WTC11 (cell line): ENCODE results near the gene GPN2. TPM values are rescaled to one million over a fixed set of nuclear protein-coding genes. Genes with fewer than 3 reads are reported as not detected.
A peak's percentile ranks its signal among the peaks of the same experiment; 100 is the strongest.

Experiments
- ATAC-seq: fragments of 200-7000 bp; cut with Tn5 transposase; 2 replicates; pipeline ENCODE4 v1.10.0; 2021; ENCODE audit warnings: mild to moderate bottlenecking, moderate library complexity
- CTCF ChIA-PET: fragments of 300-600 bp; sonication (Branson Sonifier 250); formaldehyde crosslinking; loops from one replicate; lab custom pipeline; 2021; ENCODE audit warnings: antibody characterized with exemption; lab: Charles Lee
- POLR2A ChIA-PET: fragments of 350-600 bp; sonication (Branson Sonifier 250); formaldehyde crosslinking; loops from one replicate; lab custom pipeline; 2021; ENCODE audit warnings: antibody characterized with exemption; lab: Charles Lee
- DNase-seq: peaks from one replicate; pipeline ENCODE4 v3.0.0; 2021; ENCODE audit warnings: low spot score
- H3K27ac Mint-ChIP-seq: 2 replicates; pipeline ENCODE4 v1.8.0; 2021; ENCODE audit warnings: mixed read lengths
- H3K27me3 Mint-ChIP-seq: 2 replicates; pipeline ENCODE4 v1.8.0; 2021; ENCODE audit warnings: low read depth, mild to moderate bottlenecking, moderate library complexity, mixed read lengths
- H3K36me3 Mint-ChIP-seq: 2 replicates; pipeline ENCODE4 v1.8.0; 2021; ENCODE audit warnings: mixed read lengths
- H3K4me1 Mint-ChIP-seq: 2 replicates; pipeline ENCODE4 v1.8.0; 2022; ENCODE audit warnings: mixed read lengths
- H3K4me3 Mint-ChIP-seq: 2 replicates; pipeline ENCODE4 v1.8.0; 2021; ENCODE audit warnings: mild to moderate bottlenecking, moderate library complexity, mixed read lengths
- H3K9me3 Mint-ChIP-seq: 2 replicates; pipeline ENCODE4 v1.8.0; 2021; ENCODE audit warnings: mixed read lengths
- ATF1 ChIP-seq: sonication (generic); formaldehyde crosslinking; IDR thresholded peaks from 2 replicates; pipeline ENCODE4 v1.8.1; 2023; ENCODE audit warnings: mild to moderate bottlenecking, moderate library complexity, missing genetic modification reagents
- ATF3 ChIP-seq: sonication (generic); formaldehyde crosslinking; conservative IDR thresholded peaks from 2 replicates; pipeline ENCODE4 v1.8.1; 2022; ENCODE audit warnings: mild to moderate bottlenecking, missing genetic modification reagents
- CDX4 ChIP-seq: fragments of 250-450 bp; sonication (Bioruptor Pico); IDR thresholded peaks from 2 replicates; pipeline ENCODE4 v1.9.0; 2021; ENCODE audit warnings: moderate library complexity, mild to moderate bottlenecking, inconsistent platforms, borderline replicate concordance
- CREB1 ChIP-seq: sonication (generic); formaldehyde crosslinking; IDR thresholded peaks from 2 replicates; pipeline ENCODE4 v1.8.0; 2023; ENCODE audit warnings: mild to moderate bottlenecking, missing genetic modification reagents
- CREM ChIP-seq: sonication (generic); formaldehyde crosslinking; IDR thresholded peaks from 2 replicates; pipeline ENCODE4 v1.8.1; 2022; ENCODE audit warnings: mild to moderate bottlenecking, missing genetic modification reagents, moderate library complexity
- CTCF ChIP-seq: fragments of 200-600 bp; IDR thresholded peaks from 2 replicates; pipeline ENCODE4 v1.8.0; 2022; ENCODE audit warnings: antibody characterized with exemption
- ESRRA ChIP-seq: sonication (generic); formaldehyde crosslinking; IDR thresholded peaks from 2 replicates; pipeline ENCODE4 v1.8.1; 2022; ENCODE audit warnings: mild to moderate bottlenecking, missing genetic modification reagents, borderline replicate concordance
- ETV6 ChIP-seq: sonication (generic); formaldehyde crosslinking; IDR thresholded peaks from 2 replicates; pipeline ENCODE4 v1.8.1; 2022; ENCODE audit warnings: mild to moderate bottlenecking, missing genetic modification reagents
- FOXP4 ChIP-seq: sonication (generic); formaldehyde crosslinking; IDR thresholded peaks from 2 replicates; pipeline ENCODE4 v1.8.0; 2022; ENCODE audit warnings: mild to moderate bottlenecking, missing genetic modification reagents
- GABPB1 ChIP-seq: sonication (generic); formaldehyde crosslinking; IDR thresholded peaks from 2 replicates; pipeline ENCODE4 v1.8.1; 2023; ENCODE audit warnings: mild to moderate bottlenecking, missing genetic modification reagents
- GRHL2 ChIP-seq: fragments of 250-450 bp; sonication (Bioruptor Pico); IDR thresholded peaks from 2 replicates; pipeline ENCODE4 v1.8.0; 2022; ENCODE audit warnings: mild to moderate bottlenecking, moderate library complexity; ENCODE audit not compliant: insufficient replicate concordance, severe bottlenecking
- GTF2I ChIP-seq: fragments of 250-450 bp; sonication (Bioruptor Pico); conservative IDR thresholded peaks from 2 replicates; pipeline ENCODE4 v1.4.0; 2021; ENCODE audit warnings: mild to moderate bottlenecking
- HMGA2 ChIP-seq: fragments of 250-450 bp; sonication (Bioruptor Pico); IDR thresholded peaks from 2 replicates; pipeline ENCODE4 v1.4.0; 2021; ENCODE audit warnings: mild to moderate bottlenecking, moderate library complexity
- MYBL2 ChIP-seq: sonication (generic); formaldehyde crosslinking; IDR thresholded peaks from 2 replicates; pipeline ENCODE4 v1.8.1; 2023; ENCODE audit warnings: mild to moderate bottlenecking, moderate library complexity, missing genetic modification reagents
- NFYB ChIP-seq: sonication (generic); formaldehyde crosslinking; conservative IDR thresholded peaks from 2 replicates; pipeline ENCODE4 v1.8.0; 2022; ENCODE audit warnings: low read depth, missing genetic modification reagents
- NR1H2 ChIP-seq: sonication (generic); formaldehyde crosslinking; IDR thresholded peaks from 2 replicates; pipeline ENCODE4 v1.9.0; 2021; ENCODE audit warnings: mild to moderate bottlenecking, moderate library complexity, missing genetic modification reagents
- PRRX2 ChIP-seq: fragments of 250-450 bp; sonication (Bioruptor Pico); IDR thresholded peaks from 2 replicates; pipeline ENCODE4 v1.8.0; 2021; ENCODE audit warnings: mild to moderate bottlenecking
- USF1 ChIP-seq: sonication (generic); formaldehyde crosslinking; IDR thresholded peaks from 2 replicates; pipeline ENCODE4 v1.8.0; 2022; ENCODE audit warnings: mild to moderate bottlenecking, missing genetic modification reagents
- ZNF121 ChIP-seq: sonication (generic); formaldehyde crosslinking; IDR thresholded peaks from 2 replicates; pipeline ENCODE4 v1.8.0; 2023; ENCODE audit warnings: missing genetic modification reagents
- ZNF138 ChIP-seq: sonication (generic); formaldehyde crosslinking; conservative IDR thresholded peaks from 2 replicates; pipeline ENCODE4 v1.8.1; 2022; ENCODE audit warnings: mild to moderate bottlenecking, moderate library complexity, missing genetic modification reagents
- ZNF219 ChIP-seq: sonication (generic); formaldehyde crosslinking; IDR thresholded peaks from 2 replicates; pipeline ENCODE4 v1.8.0; 2023; ENCODE audit warnings: missing genetic modification reagents, mild to moderate bottlenecking, borderline replicate concordance
- ZNF423 ChIP-seq: fragments of 250-450 bp; sonication (Bioruptor Pico); IDR thresholded peaks from 2 replicates; pipeline ENCODE4 v2.1.2; 2022; ENCODE audit warnings: mild to moderate bottlenecking, moderate library complexity
- ZNF425 ChIP-seq: fragments of 250-450 bp; sonication (Bioruptor Pico); conservative IDR thresholded peaks from 2 replicates; pipeline ENCODE4 v1.9.0; 2021; ENCODE audit warnings: mild to moderate bottlenecking
- ZNF512 ChIP-seq: sonication (generic); formaldehyde crosslinking; IDR thresholded peaks from 2 replicates; pipeline ENCODE4 v1.8.1; 2022; ENCODE audit warnings: missing genetic modification reagents, borderline replicate concordance
- ZSCAN18 ChIP-seq: fragments of 250-450 bp; sonication (Bioruptor Pico); IDR thresholded peaks from 2 replicates; pipeline ENCODE4 v2.1.2; 2022; ENCODE audit warnings: mild to moderate bottlenecking, moderate library complexity
- total RNA-seq: library from RNA; stranded (reverse); gene quantifications from 3 replicates; pipeline ENCODE4 v1.2.3, GENCODE V29; 2021

The GPN2 gene
- total RNA-seq, 1 experiment from 2014 or later: 38.5 TPM

GRCh38 chr1:26921540-26922430, 31.7 kb upstream of the GPN2 start, which contains the start of gene NUDC:
NUDC (plus strand) TSS chr1:26921743; CDS start chr1:26921849, 106 bp downstream.
- Mint-ChIP-seq H3K27me3 (peaks cover 2% of the 10 kb centered on the region; the same call in 1 of the 2 replicates), H3K4me3 (peak within 1 kb of the TSS; percentile 90), H3K4me1 (peaks cover 21% of the 10 kb centered on the region), H3K36me3 (peaks cover 30% of the 10 kb centered on the region), H3K27ac (peak within 1 kb of the TSS; percentile 89), H3K9me3 (no peaks in the 10 kb centered on the region)
- peak; percentile 98 for ATAC-seq
- peak; percentile 97 for DNase-seq
- ChIA-PET CTCF (interaction anchor here (0.6 to 1.5 kb wide), 2 partner anchors 9 to 112 kb away, joined by 3 read pairs; no protein-coding TSS in a partner anchor), POLR2A (interaction anchor here (0.6 to 1.1 kb wide), 4 partner anchors 21 to 276 kb away, joined by 3 to 13 read pairs (median 4); partner anchors contain the start of gene SLC9A1)
- TF ChIP-seq ZNF219 (CRISPR knock-in tag) (0 out of 2 replicates have a peak, but pooled peaks have one; percentile 83), CREB1 (CRISPR knock-in tag) (no peak; the same call in 1 of the 2 replicates), ZSCAN18 (CRISPR knock-in tag) (no peak), ETV6 (CRISPR knock-in tag) (peak; percentile 93; the same call in 1 of the 2 replicates), NFYB (CRISPR knock-in tag) (peak; percentile 91), MYBL2 (peak; percentile 79), GTF2I (no peak), ZNF423 (CRISPR knock-in tag) (no peak), FOXP4 (peak; percentile 97), GRHL2 (CRISPR knock-in tag) (no peak), CREM (CRISPR knock-in tag) (peak; percentile 73; the same call in 1 of the 2 replicates), ZNF512 (CRISPR knock-in tag) (no peak), PRRX2 (CRISPR knock-in tag) (no peak), HMGA2 (CRISPR knock-in tag) (no peak), CDX4 (CRISPR knock-in tag) (no peak), ZNF121 (CRISPR knock-in tag) (peak; percentile 43; the same call in 1 of the 2 replicates), GABPB1 (0 out of 2 replicates have a peak, but pooled peaks have one; percentile 31), ZNF425 (CRISPR knock-in tag) (no peak), ATF1 (CRISPR knock-in tag) (0 out of 2 replicates have a peak, but pooled peaks have one; percentile 33), CTCF (no peak), ESRRA (CRISPR knock-in tag) (no peak), ATF3 (0 out of 2 replicates have a peak, but pooled peaks have one; percentile 32), ZNF138 (no peak), USF1 (no peak; the same call in 1 of the 2 replicates), NR1H2 (CRISPR knock-in tag) (no peak)
